K562 (cell line): ENCODE results near the gene FBXO48. TPM values are rescaled to one million over a fixed set of nuclear protein-coding genes. Genes with fewer than 3 reads are reported as not detected.
A peak's percentile ranks its signal among the peaks of the same experiment; 100 is the strongest.

Source experiments
- ATAC-seq: fragments of 200-7000 bp; cut with Tn5 transposase; 3 replicates; pipeline ENCODE4 v1.9.1; 2020; ENCODE audit warnings: moderate library complexity
- BruUV-seq: library from RNA; stranded (reverse); fragments of 400-500 nt; replicated peaks from 2 replicates; lab custom pipeline; 2021; lab: Mats Ljungman, UMichigan
- CTCF ChIA-PET: fragments of 300-600 bp; formaldehyde crosslinking; extraction: SDS; loops from one replicate; lab custom pipeline; 2021; ENCODE audit warnings: low intra/inter-chr PET ratio; lab: Yijun Ruan, JAX
- POLR2A ChIA-PET: fragments of 300-600, 350-650 bp; sonication (Branson Sonifier 250); formaldehyde crosslinking; extraction: SDS; loops from one replicate; lab custom pipeline; 2021; ENCODE audit warnings: antibody characterized with exemption, inconsistent platforms; lab: Yijun Ruan, JAX
- DNase-seq, 4 experiments: peaks; one replicate each; pipeline versions ENCODE4 v3.0.0 to v3.0.0-alpha.2; 2011 to 2018; ENCODE audit warnings: low spot score in 3 of 4, mixed read lengths in 3 of 4; ENCODE audit errors: extremely low read depth in 1 of 4
- FAIRE-seq: peaks from 2 replicates; lab custom pipeline; 2011; peaks lifted over from hg19 to GRCh38; lab: Jason Lieb, UNC
- H2AFZ ChIP-seq: 2 replicates; pipeline ENCODE4 v1.6.0; 2011; ENCODE audit warnings: low read depth, low read length, control low read depth, inconsistent platforms
- H3K27ac ChIP-seq: fragments of 200-600 bp; 3 replicates; pipeline ENCODE4 v1.8.0; 2011; ENCODE audit warnings: low read depth, mild to moderate bottlenecking, control low read depth, inconsistent platforms, low read length, moderate library complexity, mixed read lengths; ENCODE audit errors: extremely low read depth
- H3K27me3 ChIP-seq, 2 experiments: fragments of 300-600 bp in 1 of 2; 2 replicates in 1 of 2; 3 replicates in 1 of 2; pipeline versions ENCODE4 v1.6.0 to v1.8.0; 2011; ENCODE audit warnings: inconsistent platforms in 2 of 2, low read length in 2 of 2, mild to moderate bottlenecking in 1 of 2, mixed read lengths in 1 of 2, moderate library complexity in 1 of 2; ENCODE audit not compliant: control insufficient read depth in 2 of 2, insufficient read depth in 2 of 2
- H3K36me3 ChIP-seq: fragments of 300-600 bp; 3 replicates; pipeline ENCODE4 v1.8.0; 2011; ENCODE audit warnings: mild to moderate bottlenecking, low read length, inconsistent platforms; ENCODE audit not compliant: control insufficient read depth, insufficient read depth
- H3K4me1 ChIP-seq, 2 experiments: fragments of 200-600 bp in 1 of 2; replicated peaks in 1 of 2; 2 replicates in 1 of 2; 3 replicates in 1 of 2; pipeline versions ENCODE4 v1.5.1 to v1.8.0; 2011; ENCODE audit warnings: inconsistent platforms in 2 of 2, low read length in 2 of 2, mild to moderate bottlenecking in 1 of 2, mixed read lengths in 1 of 2, moderate library complexity in 1 of 2; ENCODE audit not compliant: control insufficient read depth in 2 of 2, insufficient read depth in 2 of 2
- H3K4me2 ChIP-seq: 2 replicates; pipeline ENCODE4 v1.6.1; 2011; ENCODE audit warnings: low read length, control low read depth, inconsistent platforms, mixed read lengths; ENCODE audit not compliant: insufficient read depth
- H3K4me3 ChIP-seq: fragments of 200-600 bp; sonication (generic), shearing (Covaris generic); 2 replicates; pipeline ENCODE4 v1.5.1; 2016; ENCODE audit warnings: control low read depth, inconsistent platforms
- H3K79me2 ChIP-seq: fragments of 200-600 bp; 3 replicates; pipeline ENCODE4 v1.8.0; 2011; ENCODE audit warnings: low read length, inconsistent platforms; ENCODE audit not compliant: control insufficient read depth, insufficient read depth
- H3K9ac ChIP-seq, 2 experiments: 2 replicates each; pipeline versions ENCODE4 v1.6.0 to v1.6.1; 2011; ENCODE audit warnings: low read depth in 2 of 2, low read length in 2 of 2, control low read depth in 1 of 2, inconsistent platforms in 1 of 2, mild to moderate bottlenecking in 1 of 2, mixed read lengths in 1 of 2; ENCODE audit not compliant: insufficient read depth in 1 of 2
- H3K9me1 ChIP-seq: one replicate; pipeline ENCODE4 v1.6.0; 2011; ENCODE audit warnings: inconsistent platforms, mild to moderate bottlenecking, low read length, moderate library complexity; ENCODE audit not compliant: control insufficient read depth, insufficient read depth
- H3K9me3 ChIP-seq: replicated peaks from 2 replicates; pipeline ENCODE4 v1.5.1; 2011; ENCODE audit warnings: low read depth, low read length, inconsistent platforms; ENCODE audit not compliant: control insufficient read depth, insufficient read depth
- H4K20me1 ChIP-seq: replicated peaks from 2 replicates; pipeline ENCODE4 v1.6.1; 2011; ENCODE audit warnings: low read length, inconsistent platforms, mixed read lengths; ENCODE audit not compliant: control insufficient read depth, insufficient read depth
- ARID3A ChIP-seq: IDR thresholded peaks from 2 replicates; pipeline ENCODE4 v1.6.1; 2012; ENCODE audit warnings: low read depth, low read length, improper control_type of control experiment, borderline replicate concordance
- BCOR ChIP-seq: fragments of 450-650 bp; IDR thresholded peaks from 2 replicates; pipeline ENCODE4 v1.6.1; 2016
- CEBPB ChIP-seq: fragments of 450-650 bp; IDR thresholded peaks from 2 replicates; pipeline ENCODE4 v1.6.1; 2016; ENCODE audit warnings: missing genetic modification characterization, missing compliant biosample characterization
- CHD4 ChIP-seq: fragments of 200-600 bp; sonication (generic); IDR thresholded peaks from 3 replicates; pipeline ENCODE4 v1.6.1; 2012; ENCODE audit warnings: low read depth, mild to moderate bottlenecking, mixed read lengths, low read length, inconsistent platforms; ENCODE audit not compliant: insufficient read depth, insufficient replicate concordance, poor library complexity, severe bottlenecking
- ESRRA ChIP-seq: fragments of 450-650 bp; IDR thresholded peaks from 2 replicates; pipeline ENCODE4 v1.6.1; 2014; ENCODE audit warnings: low read depth, mild to moderate bottlenecking, moderate library complexity, borderline replicate concordance
- HDAC2 ChIP-seq: fragments of 450-650 bp; IDR thresholded peaks from 2 replicates; pipeline ENCODE4 v1.6.1; 2016; ENCODE audit warnings: mild to moderate bottlenecking
- KDM1A ChIP-seq, 2 experiments: fragments of 450-650 bp; IDR thresholded peaks; 2 replicates each; pipeline ENCODE4 v1.6.1; 2016; ENCODE audit warnings: mild to moderate bottlenecking in 2 of 2
- RCOR1 ChIP-seq, 2 experiments: IDR thresholded peaks; 2 replicates each; pipeline ENCODE4 v1.6.1; 2012; ENCODE audit warnings: low read depth in 2 of 2, low read length in 2 of 2, borderline replicate concordance in 1 of 2, improper control_type of control experiment in 1 of 2
- SMARCA5 ChIP-seq: fragments of 450-650 bp; IDR thresholded peaks from 2 replicates; pipeline ENCODE4 v1.6.1; 2016
- SREBF1 ChIP-seq: fragments of 150-350 bp; IDR thresholded peaks from 2 replicates; pipeline ENCODE4 v1.6.1; 2014; ENCODE audit warnings: antibody characterized with exemption, low read depth, low read length, borderline replicate concordance
- TSC22D4 ChIP-seq: fragments of 450-650 bp; IDR thresholded peaks from 2 replicates; pipeline ENCODE4 v1.6.1; 2016; ENCODE audit warnings: missing genetic modification characterization, missing biosample characterization, control low read depth
- ZBTB9 ChIP-seq: fragments of 450-650 bp; formaldehyde crosslinking; IDR thresholded peaks from 2 replicates; pipeline ENCODE4 v1.4.0; 2020; ENCODE audit warnings: mild to moderate bottlenecking, moderate library complexity
- ZKSCAN3 ChIP-seq: fragments of 250-450 bp; sonication (Bioruptor Pico); IDR thresholded peaks from 2 replicates; pipeline ENCODE4 v1.4.0; 2020
- in situ Hi-C: fragments of 300-500 bp; cut with MboI; formaldehyde crosslinking; loops from 4 replicates; pipeline ENCODE4 v1.15.0; 2018; ENCODE audit warnings: inconsistent platforms, mixed read lengths
- intact Hi-C: fragments of 100-400 bp; cut with micrococcal nuclease; formaldehyde crosslinking; loops from 2 replicates; pipeline ENCODE4 v1.14.2; 2022
- polyA plus RNA-seq, 8 experiments: library from polyadenylated mRNA; depleted of rRNA in 4 of 8; stranded (reverse) in 5 of 8; unstranded in 3 of 8; fragments of >200 nt; fragmentation: Nextera tagmentation in 2 of 8; fragmentation: Illumina TruSeq in 1 of 8; extraction: Ambion mirVana in 2 of 8; extraction: Trizol in 1 of 8; gene quantifications; 2 replicates each; pipeline versions ENCODE4 v1.2.1 to v1.2.3, GENCODE V29; 2011 to 2014; ENCODE audit warnings: inconsistent platforms in 1 of 8, missing spikeins in 1 of 8
- total RNA-seq, 7 experiments: library from RNA; depleted of rRNA in 6 of 7; stranded (reverse); fragments of >200 nt in 6 of 7; fragmentation: Illumina TruSeq in 2 of 7; extraction: Trizol in 2 of 7; gene quantifications; 2 replicates each; pipeline versions ENCODE4 v1.2.1 to v1.2.3, GENCODE V29; 2011 to 2021; ENCODE audit warnings: low replicate concordance in 1 of 7
- TF ChIP-seq, protein P1 (sequence below): fragments of 450-650 bp; IDR thresholded peaks from 2 replicates; pipeline ENCODE4 v1.6.1; 2018; ENCODE audit not compliant: partially characterized antibody
- TF ChIP-seq, protein P2 (sequence below): fragments of 450-650 bp; formaldehyde crosslinking; IDR thresholded peaks from 2 replicates; pipeline ENCODE4 v1.4.0; 2020; ENCODE audit warnings: mild to moderate bottlenecking, mixed read lengths

FBXO48 gene
- total and polyA plus RNA-seq, 9 of the 15 experiments (the other 6 are each of a cell fraction or from before 2014, with no cell fraction given): 0.36 to 1.8 (median 0.73) TPM

GRCh38 chr2:68414452-68414851, 52.6 kb downstream of the FBXO48 start:
- no peak for ATAC-seq
- BruUV-seq: no TSS peak
- no peak for FAIRE-seq
- H2AFZ ChIP-seq: peak overlapping the region; percentile 42
- intact Hi-C loops (no loop called here), in situ Hi-C loops (no loop called here)
- DNase-seq: no peak
- peaks cover 3 to 17% of the 10 kb centered on the region in 2 experiments; a peak in 3 of 5 replicates for H3K4me1 ChIP-seq
- no peaks in the 10 kb centered on the region for H3K9me3 ChIP-seq
- H3K4me2 ChIP-seq: no peak overlapping the region
- H3K36me3 ChIP-seq: no peaks in the 10 kb centered on the region
- ChIA-PET CTCF (no interaction called here), POLR2A (interaction anchor here (0.6 kb wide), 1 partner anchor 39 kb away, joined by 3 read pairs; no protein-coding TSS in a partner anchor)
- no peaks in the 10 kb centered on the region for H4K20me1 ChIP-seq
- H3K27me3 ChIP-seq: no peaks in the 10 kb centered on the region
- no peaks in the 10 kb centered on the region for H3K79me2 ChIP-seq
- H3K9me1 ChIP-seq: no peaks in the 10 kb centered on the region
- no peak overlapping the region for H3K27ac ChIP-seq
- no peak overlapping the region for H3K4me3 ChIP-seq
- H3K9ac ChIP-seq: no peak overlapping the region
- TF ChIP-seq ARID3A (no peak), ZBTB9 (CRISPR knock-in tag) (no peak), KDM1A (IDR thresholded peaks at IDR 0.05) (peak; percentile 54 to 66), HDAC2 (peak; percentile 73; the same call in 1 of the 2 replicates), TSC22D4 (tag) (no peak), CEBPB (tag) (no peak), SMARCA5 (peak; percentile 77; the same call in 1 of the 2 replicates), ZKSCAN3 (no peak), SREBF1 (no peak), RCOR1 (IDR thresholded peaks at IDR 0.05; ENCODE audit: borderline replicate concordance in 1 of 2, low read depth in 2 of 2, low read length in 2 of 2) (peak in 1 of 2 experiments; percentile 34; a peak in 1 of 4 replicates), BCOR (peak; percentile 92; the same call in 1 of the 2 replicates), CHD4 (peak; percentile 63), ESRRA (peak; percentile 84)
- TF ChIP-seq, protein P1, sequence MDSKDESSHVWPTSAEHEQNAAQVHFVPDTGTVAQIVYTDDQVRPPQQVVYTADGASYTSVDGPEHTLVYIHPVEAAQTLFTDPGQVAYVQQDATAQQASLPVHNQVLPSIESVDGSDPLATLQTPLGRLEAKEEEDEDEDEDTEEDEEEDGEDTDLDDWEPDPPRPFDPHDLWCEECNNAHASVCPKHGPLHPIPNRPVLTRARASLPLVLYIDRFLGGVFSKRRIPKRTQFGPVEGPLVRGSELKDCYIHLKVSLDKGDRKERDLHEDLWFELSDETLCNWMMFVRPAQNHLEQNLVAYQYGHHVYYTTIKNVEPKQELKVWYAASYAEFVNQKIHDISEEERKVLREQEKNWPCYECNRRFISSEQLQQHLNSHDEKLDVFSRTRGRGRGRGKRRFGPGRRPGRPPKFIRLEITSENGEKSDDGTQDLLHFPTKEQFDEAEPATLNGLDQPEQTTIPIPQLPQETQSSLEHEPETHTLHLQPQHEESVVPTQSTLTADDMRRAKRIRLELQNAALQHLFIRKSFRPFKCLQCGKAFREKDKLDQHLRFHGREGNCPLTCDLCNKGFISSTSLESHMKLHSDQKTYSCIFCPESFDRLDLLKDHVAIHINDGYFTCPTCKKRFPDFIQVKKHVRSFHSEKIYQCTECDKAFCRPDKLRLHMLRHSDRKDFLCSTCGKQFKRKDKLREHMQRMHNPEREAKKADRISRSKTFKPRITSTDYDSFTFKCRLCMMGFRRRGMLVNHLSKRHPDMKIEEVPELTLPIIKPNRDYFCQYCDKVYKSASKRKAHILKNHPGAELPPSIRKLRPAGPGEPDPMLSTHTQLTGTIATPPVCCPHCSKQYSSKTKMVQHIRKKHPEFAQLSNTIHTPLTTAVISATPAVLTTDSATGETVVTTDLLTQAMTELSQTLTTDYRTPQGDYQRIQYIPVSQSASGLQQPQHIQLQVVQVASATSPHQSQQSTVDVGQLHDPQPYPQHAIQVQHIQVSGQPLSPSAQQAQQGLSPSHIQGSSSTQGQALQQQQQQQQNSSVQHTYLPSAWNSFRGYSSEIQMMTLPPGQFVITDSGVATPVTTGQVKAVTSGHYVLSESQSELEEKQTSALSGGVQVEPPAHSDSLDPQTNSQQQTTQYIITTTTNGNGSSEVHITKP: no peak
- TF ChIP-seq, protein P2, sequence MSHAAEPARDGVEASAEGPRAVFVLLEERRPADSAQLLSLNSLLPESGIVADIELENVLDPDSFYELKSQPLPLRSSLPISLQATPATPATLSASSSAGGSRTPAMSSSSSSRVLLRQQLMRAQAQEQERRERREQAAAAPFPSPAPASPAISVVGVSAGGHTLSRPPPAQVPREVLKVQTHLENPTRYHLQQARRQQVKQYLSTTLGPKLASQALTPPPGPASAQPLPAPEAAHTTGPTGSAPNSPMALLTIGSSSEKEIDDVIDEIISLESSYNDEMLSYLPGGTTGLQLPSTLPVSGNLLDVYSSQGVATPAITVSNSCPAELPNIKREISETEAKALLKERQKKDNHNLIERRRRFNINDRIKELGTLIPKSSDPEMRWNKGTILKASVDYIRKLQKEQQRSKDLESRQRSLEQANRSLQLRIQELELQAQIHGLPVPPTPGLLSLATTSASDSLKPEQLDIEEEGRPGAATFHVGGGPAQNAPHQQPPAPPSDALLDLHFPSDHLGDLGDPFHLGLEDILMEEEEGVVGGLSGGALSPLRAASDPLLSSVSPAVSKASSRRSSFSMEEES (CRISPR knock-in tag): 0 out of 2 replicates have a peak, but pooled peaks have one; percentile 4
